Astrocyte of the cerebellum (primary cell): ENCODE measurements around the gene KRT84.
A peak's percentile ranks its signal among the peaks of the same experiment; 100 is the strongest.

Experiments
- DNase-seq: peaks from one replicate; pipeline ENCODE4 v3.0.0-alpha.2; 2011; ENCODE audit warnings: low read depth
- H3K4me3 ChIP-seq: 2 replicates; pipeline ENCODE4 v1.5.1; 2011; ENCODE audit warnings: mild to moderate bottlenecking, low read depth, low read length, moderate library complexity
- CTCF ChIP-seq: IDR thresholded peaks from 2 replicates; pipeline ENCODE4 v1.5.1; 2012; ENCODE audit warnings: low read length, low read depth, moderate library complexity, mild to moderate bottlenecking; ENCODE audit errors: missing control alignments
- in situ Hi-C: cut with HindIII; loops from 2 replicates; pipeline ENCODE4 v1.10.0; 2017; ENCODE audit warnings: low sequenced_read_pairs

The KRT84 gene

GRCh38 chr12:52379536-52379935 is 5.9 kb downstream of the KRT84 start:
- no peak for DNase-seq
- TF ChIP-seq CTCF = no peak
- H3K4me3 ChIP-seq = no peak overlapping the region
- in situ Hi-C loops = no loop called here

GRCh38 chr12:52378091-52378490 is 7.4 kb downstream of the KRT84 start:
- no peak overlapping the region for H3K4me3 ChIP-seq
- in situ Hi-C loops = no loop called here
- TF ChIP-seq CTCF = no peak
- no peak for DNase-seq

GRCh38 chr12:52377266-52377665 is 8.2 kb downstream of the KRT84 start:
- no peak for DNase-seq
- TF ChIP-seq CTCF = no peak
- no peak overlapping the region for H3K4me3 ChIP-seq
- in situ Hi-C loops = no loop called here

GRCh38 chr12:52372216-52373154 is 13.0 kb downstream of the KRT84 start:
- peak; percentile 89 for TF ChIP-seq CTCF
- DNase-seq = peak; percentile 85
- H3K4me3 ChIP-seq = no peak overlapping the region
- in situ Hi-C loops = loop anchor here (25.0 kb wide), 1 partner anchor 615 kb away; no protein-coding TSS in a partner anchor

GRCh38 chr12:52371716-52372115 is 13.7 kb downstream of the KRT84 start:
- TF ChIP-seq CTCF = no peak
- in situ Hi-C loops = loop anchor here (25.0 kb wide), 1 partner anchor 616 kb away; no protein-coding TSS in a partner anchor
- no peak for DNase-seq
- H3K4me3 ChIP-seq = no peak overlapping the region

GRCh38 chr12:52370926-52371608 is 14.4 kb downstream of the KRT84 start:
- TF ChIP-seq CTCF = no peak
- DNase-seq = peak; percentile 79
- in situ Hi-C loops = loop anchor here (25.0 kb wide), 1 partner anchor 616 kb away; no protein-coding TSS in a partner anchor
- no peak overlapping the region for H3K4me3 ChIP-seq
